22Rv1 (cell line): ENCODE measurements around the gene BCL3.

ENCODE experiments used
- ZFX ChIP-seq: fragments of 450-650 bp; IDR thresholded peaks from 2 replicates; pipeline ENCODE4 v1.6.1; 2017; ENCODE audit warnings: antibody characterized with exemption, borderline replicate concordance
- TF ChIP-seq, protein P1 (sequence below): fragments of 450-650 bp; IDR thresholded peaks from 2 replicates; pipeline ENCODE4 v1.5.1; 2017; ENCODE audit warnings: mild to moderate bottlenecking

DNA sequence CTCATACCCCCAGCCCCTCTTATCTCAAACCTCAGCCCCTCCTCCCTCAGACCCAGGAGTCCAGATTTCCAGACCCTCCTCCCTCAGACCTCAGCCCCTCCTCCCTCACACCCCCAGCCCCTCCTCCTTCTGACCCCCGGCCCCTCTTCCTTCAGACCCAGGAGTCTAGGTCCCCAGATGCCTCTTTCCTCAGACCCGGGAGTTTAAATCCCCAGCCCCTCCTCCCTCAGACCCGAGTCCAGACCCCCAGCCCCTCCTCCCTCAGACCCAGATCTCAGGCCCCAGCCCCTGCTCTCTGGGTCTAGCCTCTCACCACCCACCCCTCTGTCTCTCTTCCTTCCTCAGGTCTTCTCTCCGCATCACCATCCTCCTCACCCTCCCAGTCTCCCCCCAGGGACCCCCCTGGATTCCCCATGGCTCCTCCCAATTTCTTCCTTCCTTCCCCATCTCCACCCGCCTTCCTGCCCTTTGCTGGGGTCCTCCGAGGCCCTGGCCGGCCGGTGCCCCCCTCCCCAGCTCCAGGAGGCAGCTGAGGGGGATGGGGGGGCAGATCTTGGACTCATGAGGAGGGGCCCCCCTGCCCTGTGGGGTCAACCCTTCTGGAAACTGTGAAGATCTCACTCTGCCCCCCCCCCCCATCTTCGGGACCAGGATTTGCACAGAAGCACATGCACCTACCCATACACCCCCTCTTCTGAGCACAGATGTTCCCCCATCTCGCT, 10.7 kb downstream of the BCL3 start:
- TF ChIP-seq, protein P1, sequence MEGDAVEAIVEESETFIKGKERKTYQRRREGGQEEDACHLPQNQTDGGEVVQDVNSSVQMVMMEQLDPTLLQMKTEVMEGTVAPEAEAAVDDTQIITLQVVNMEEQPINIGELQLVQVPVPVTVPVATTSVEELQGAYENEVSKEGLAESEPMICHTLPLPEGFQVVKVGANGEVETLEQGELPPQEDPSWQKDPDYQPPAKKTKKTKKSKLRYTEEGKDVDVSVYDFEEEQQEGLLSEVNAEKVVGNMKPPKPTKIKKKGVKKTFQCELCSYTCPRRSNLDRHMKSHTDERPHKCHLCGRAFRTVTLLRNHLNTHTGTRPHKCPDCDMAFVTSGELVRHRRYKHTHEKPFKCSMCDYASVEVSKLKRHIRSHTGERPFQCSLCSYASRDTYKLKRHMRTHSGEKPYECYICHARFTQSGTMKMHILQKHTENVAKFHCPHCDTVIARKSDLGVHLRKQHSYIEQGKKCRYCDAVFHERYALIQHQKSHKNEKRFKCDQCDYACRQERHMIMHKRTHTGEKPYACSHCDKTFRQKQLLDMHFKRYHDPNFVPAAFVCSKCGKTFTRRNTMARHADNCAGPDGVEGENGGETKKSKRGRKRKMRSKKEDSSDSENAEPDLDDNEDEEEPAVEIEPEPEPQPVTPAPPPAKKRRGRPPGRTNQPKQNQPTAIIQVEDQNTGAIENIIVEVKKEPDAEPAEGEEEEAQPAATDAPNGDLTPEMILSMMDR: no peak
- no peak for TF ChIP-seq ZFX
